ENCODE data around the gene SLC1A5. TPM values are rescaled to one million over a fixed set of nuclear protein-coding genes. Genes with fewer than 3 reads are reported as not detected.
A peak's percentile ranks its signal among the peaks of the same experiment; 100 is the strongest.

SLC1A5 gene
- polyA plus RNA-seq, 1 of the 3 experiments (the other 2 are of a cell fraction): 80.4 TPM

- no peak overlapping the region for H3K4me2 ChIP-seq
- no peaks in the 10 kb centered on the region for H3K9me2 ChIP-seq
- peak overlapping the region; percentile 5; the same call in 1 of the 2 replicates for H2AFZ ChIP-seq (ENCODE audit: low read depth)
- H3K27ac ChIP-seq (ENCODE audit: low read depth in 2 of 2, low read length in 1 of 2): no peak overlapping the region
- TF ChIP-seq SIN3A (IDR thresholded peaks at IDR 0.05; ENCODE audit: borderline replicate concordance, low read depth, low read length): no peak
- no peak for TF ChIP-seq CTCF (IDR thresholded peaks at IDR 0.05)
- no peak for TF ChIP-seq RAD21 (IDR thresholded peaks at IDR 0.05; ENCODE audit: low read length)
- TF ChIP-seq RCOR1 (IDR thresholded peaks at IDR 0.05; ENCODE audit: low read length): no peak
- TF ChIP-seq FOXJ3 (CRISPR knock-in tag; IDR thresholded peaks at IDR 0.05): no peak
- no peak for TF ChIP-seq USF1 (IDR thresholded peaks at IDR 0.05; ENCODE audit: borderline replicate concordance, low read depth)
- TF ChIP-seq EP300 (IDR thresholded peaks at IDR 0.05; ENCODE audit: borderline replicate concordance in 1 of 2, low read depth in 1 of 2, low read length in 1 of 2): no peak
- no peak for TF ChIP-seq GATA2 (CRISPR knock-in tag; IDR thresholded peaks at IDR 0.05)
- no peak for TF ChIP-seq MAX (IDR thresholded peaks at IDR 0.05; ENCODE audit: low read depth)
- no peak for TF ChIP-seq REST (IDR thresholded peaks at IDR 0.05; ENCODE audit: low read depth, low read length)
- no peak for TF ChIP-seq USF2 (IDR thresholded peaks at IDR 0.05; ENCODE audit: borderline replicate concordance, low read depth, low read length)
- no peak for TF ChIP-seq TEAD4 (IDR thresholded peaks at IDR 0.05; ENCODE audit: borderline replicate concordance, insufficient read depth)
- no peak for TF ChIP-seq NFIC (IDR thresholded peaks at IDR 0.05; ENCODE audit: borderline replicate concordance)
- TF ChIP-seq MEF2A (IDR thresholded peaks at IDR 0.05; ENCODE audit: borderline replicate concordance, low read depth): no peak
- H3K4me3 ChIP-seq (ENCODE audit: low read depth in 2 of 2, low read length in 1 of 2): no peak overlapping the region
- ChIA-PET POLR2A (no interaction called here), CTCF (no interaction called here)
- no peaks in the 10 kb centered on the region for H3K79me2 ChIP-seq (ENCODE audit: insufficient read depth)
- H4K20me1 ChIP-seq (ENCODE audit: insufficient read depth): no peaks in the 10 kb centered on the region
- no peaks in the 10 kb centered on the region for H3K27me3 ChIP-seq (ENCODE audit: insufficient read depth)
- H3K9me3 ChIP-seq: no peaks in the 10 kb centered on the region
- H3K36me3 ChIP-seq (replicated peaks in 1 of 2; ENCODE audit: control insufficient read depth in 1 of 2, insufficient read depth in 2 of 2, low read length in 1 of 2): no peaks in the 10 kb centered on the region
- 89% methylated on average over 2 of the region's 2 CpGs for WGBS (ENCODE audit: low lambda C conversion rate)
- no peak overlapping the region for H3K9ac ChIP-seq
- H3K4me1 ChIP-seq (ENCODE audit: control insufficient read depth in 1 of 2, insufficient read depth in 2 of 2, low read depth in 1 of 2, low read length in 1 of 2): peaks cover 0 to 5% of the 10 kb centered on the region in 2 experiments; a peak in 1 of 4 replicates
- H3F3A ChIP-seq (replicated peaks; ENCODE audit: insufficient read depth): no peaks in the 10 kb centered on the region
- DNase-seq: no peak
Measured at GRCh38 chr19:46818812-46819211, 30.4 kb upstream of the SLC1A5 start.

All from SK-N-SH (cell line).